CD14-positive monocyte (primary cell): ENCODE data around the gene SBF2. TPM values are rescaled to one million over a fixed set of nuclear protein-coding genes. Genes with fewer than 3 reads are reported as not detected.

Experiments used
- DNase-seq, 3 donors: peaks; one replicate each; pipeline ENCODE4 v3.0.0-alpha.2; 2011 to 2022
- H2AFZ ChIP-seq: 2 replicates; pipeline ENCODE4 v1.6.0; 2012; ENCODE audit warnings: mild to moderate bottlenecking, low read depth, low read length, inconsistent platforms; ENCODE audit not compliant: insufficient read depth, poor library complexity, severe bottlenecking
- H3K27ac ChIP-seq, 2 donors: 1 replicate in 1 of 2; 2 replicates in 1 of 2; pipeline ENCODE4 v1.5.1; 2012 to 2013; ENCODE audit warnings: low read length in 2 of 2, control low read depth in 1 of 2, inconsistent platforms in 1 of 2, low read depth in 1 of 2, mild to moderate bottlenecking in 1 of 2
- H3K27me3 ChIP-seq, 2 donors: one replicate each; pipeline versions ENCODE4 v1.6.0 to v1.6.1; 2011 to 2013; ENCODE audit warnings: low read length in 2 of 2; ENCODE audit not compliant: control insufficient read depth in 2 of 2, insufficient read depth in 2 of 2
- H3K36me3 ChIP-seq, 2 donors: replicated peaks in 1 of 2; 1 replicate in 1 of 2; 2 replicates in 1 of 2; pipeline versions ENCODE4 v1.5.1 to v1.6.1; 2012 to 2013; ENCODE audit warnings: low read length in 2 of 2, control low read depth in 1 of 2, inconsistent platforms in 1 of 2, mild to moderate bottlenecking in 1 of 2; ENCODE audit not compliant: insufficient read depth in 2 of 2, control insufficient read depth in 1 of 2
- H3K4me1 ChIP-seq, 2 donors: 1 replicate in 1 of 2; 2 replicates in 1 of 2; pipeline versions ENCODE4 v1.5.1 to v1.6.1; 2012 to 2013; ENCODE audit warnings: low read length in 2 of 2, control low read depth in 1 of 2, inconsistent platforms in 1 of 2, mild to moderate bottlenecking in 1 of 2, moderate library complexity in 1 of 2; ENCODE audit not compliant: insufficient read depth in 2 of 2, control insufficient read depth in 1 of 2
- H3K4me2 ChIP-seq: replicated peaks from 2 replicates; pipeline ENCODE3; 2012; ENCODE audit warnings: low read length, moderate library complexity, mild to moderate bottlenecking; ENCODE audit not compliant: poor library complexity, severe bottlenecking; ENCODE audit errors: extremely low read depth
- H3K4me3 ChIP-seq, 3 experiments: fragments of 200-600 bp in 1 of 3; sonication (generic) in 1 of 3; replicated peaks in 1 of 3; 1 replicate in 2 of 3; 2 replicates in 1 of 3; pipeline ENCODE4 v1.5.1; 2011 to 2013; ENCODE audit warnings: low read length in 3 of 3, mild to moderate bottlenecking in 3 of 3, control low read depth in 2 of 3, low read depth in 2 of 3, inconsistent platforms in 1 of 3, moderate library complexity in 1 of 3
- H3K79me2 ChIP-seq: 2 replicates; pipeline ENCODE4 v1.6.0; 2012; ENCODE audit warnings: mild to moderate bottlenecking, control low read depth, inconsistent platforms, low read length, moderate library complexity; ENCODE audit not compliant: insufficient read depth
- H3K9ac ChIP-seq: 2 replicates; pipeline ENCODE4 v1.6.0; 2017; ENCODE audit warnings: low read length, mild to moderate bottlenecking; ENCODE audit not compliant: insufficient read depth, poor library complexity, severe bottlenecking
- H3K9me3 ChIP-seq, 2 donors: replicated peaks in 1 of 2; 1 replicate in 1 of 2; 2 replicates in 1 of 2; pipeline versions ENCODE4 v1.5.1 to v1.6.1; 2012 to 2013; ENCODE audit warnings: low read length in 2 of 2, control low read depth in 1 of 2; ENCODE audit not compliant: control insufficient read depth in 1 of 2, insufficient read depth in 1 of 2
- H4K20me1 ChIP-seq: 2 replicates; pipeline ENCODE4 v1.6.0; 2012; ENCODE audit warnings: mild to moderate bottlenecking, low read length, control low read depth, moderate library complexity; ENCODE audit not compliant: insufficient read depth
- H3K27ac Mint-ChIP-seq, 7 donors: one replicate each; pipeline ENCODE4 v1.8.0; 2020; ENCODE audit warnings: mild to moderate bottlenecking in 7 of 7, mixed read lengths in 7 of 7, moderate library complexity in 6 of 7, inconsistent platforms in 2 of 7
- H3K27me3 Mint-ChIP-seq, 3 donors: one replicate each; pipeline ENCODE4 v1.8.0; 2021 to 2022; ENCODE audit warnings: low read depth in 3 of 3, mild to moderate bottlenecking in 3 of 3, mixed read lengths in 3 of 3, moderate library complexity in 3 of 3, inconsistent platforms in 1 of 3
- H3K36me3 Mint-ChIP-seq, 2 donors: one replicate each; pipeline ENCODE4 v1.8.0; 2020; ENCODE audit warnings: mixed read lengths in 2 of 2, inconsistent platforms in 1 of 2, mild to moderate bottlenecking in 1 of 2
- H3K4me1 Mint-ChIP-seq: one replicate; pipeline ENCODE4 v1.8.0; 2020; ENCODE audit warnings: mild to moderate bottlenecking, mixed read lengths
- H3K4me3 Mint-ChIP-seq, 2 donors: one replicate each; pipeline ENCODE4 v1.8.0; 2020; ENCODE audit warnings: mild to moderate bottlenecking in 2 of 2, mixed read lengths in 2 of 2, moderate library complexity in 1 of 2
- H3K9me3 Mint-ChIP-seq, 7 donors: one replicate each; pipeline ENCODE4 v1.8.0; 2020 to 2022; ENCODE audit warnings: mixed read lengths in 7 of 7, mild to moderate bottlenecking in 6 of 7, moderate library complexity in 6 of 7, inconsistent platforms in 2 of 7
- WGBS: methylation state at CpG from one replicate; pipeline ENCODE4 v1.1.5; 2013; ENCODE audit warnings: missing lambda C conversion rate; ENCODE audit not compliant: insufficient coverage; 5-methylcytosine and 5-hydroxymethylcytosine counted together
- intact Hi-C, 2 donors: fragments of 100-400 bp; cut with micrococcal nuclease; formaldehyde crosslinking; loops; one replicate each; pipeline versions ENCODE4 v1.15.0 to v1.15.1; 2023
- polyA plus RNA-seq, 3 donors: library from polyadenylated mRNA; depleted of rRNA in 1 of 3; unstranded in 2 of 3; stranded (reverse) in 1 of 3; fragments of 300-500 nt in 2 of 3; fragments of >200 nt in 1 of 3; fragmentation: Illumina TruSeq in 2 of 3; gene quantifications; 1 replicate in 2 of 3; 2 replicates in 1 of 3; pipeline ENCODE4 v1.2.3, GENCODE V29; 2012 to 2021
- TF ChIP-seq, protein P1 (sequence below): fragments of 200-600 bp; IDR thresholded peaks from one replicate; pipeline ENCODE4 v1.8.0; 2022; ENCODE audit warnings: antibody characterized with exemption, mild to moderate bottlenecking

The SBF2 gene
- polyA plus RNA-seq, 3 donors, result 8.9 to 30.7 (median 16.4) TPM

DNA sequence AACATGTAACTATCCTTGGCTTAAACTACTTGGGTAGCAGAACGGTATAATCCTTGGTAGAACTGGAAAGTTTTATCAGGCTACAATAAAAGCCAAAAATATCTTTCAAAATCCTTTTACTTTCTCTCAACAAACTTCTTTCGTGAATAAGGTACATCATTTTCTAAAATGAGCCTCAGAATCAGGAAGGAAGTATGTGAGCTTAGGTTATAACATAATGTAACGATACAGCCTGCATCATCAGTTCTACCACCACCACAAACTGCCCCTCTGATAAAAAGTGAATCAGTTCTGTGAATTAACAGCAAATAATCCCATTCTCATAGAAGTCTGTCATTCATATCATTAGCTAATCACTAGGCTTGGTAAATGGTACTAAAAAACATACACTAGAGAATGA, 244.3 kb downstream of the SBF2 start:
- Histone ChIP-seq H3K4me1 (no peaks in the 10 kb centered on the region), H3K36me3 (no peaks in the 10 kb centered on the region), H3K79me2 (no peaks in the 10 kb centered on the region), H3K27me3 (no peaks in the 10 kb centered on the region), H4K20me1 (peaks cover 26% of the 10 kb centered on the region), H3K9me3 (peaks cover 8 to 17% of the 10 kb centered on the region in 2 donors), H3K4me2 (no peak overlapping the region), H3K4me3 (no peak overlapping the region), H3K9ac (no peak overlapping the region), H2AFZ (no peak overlapping the region), H3K27ac (no peak overlapping the region)
- TF ChIP-seq, protein P1, sequence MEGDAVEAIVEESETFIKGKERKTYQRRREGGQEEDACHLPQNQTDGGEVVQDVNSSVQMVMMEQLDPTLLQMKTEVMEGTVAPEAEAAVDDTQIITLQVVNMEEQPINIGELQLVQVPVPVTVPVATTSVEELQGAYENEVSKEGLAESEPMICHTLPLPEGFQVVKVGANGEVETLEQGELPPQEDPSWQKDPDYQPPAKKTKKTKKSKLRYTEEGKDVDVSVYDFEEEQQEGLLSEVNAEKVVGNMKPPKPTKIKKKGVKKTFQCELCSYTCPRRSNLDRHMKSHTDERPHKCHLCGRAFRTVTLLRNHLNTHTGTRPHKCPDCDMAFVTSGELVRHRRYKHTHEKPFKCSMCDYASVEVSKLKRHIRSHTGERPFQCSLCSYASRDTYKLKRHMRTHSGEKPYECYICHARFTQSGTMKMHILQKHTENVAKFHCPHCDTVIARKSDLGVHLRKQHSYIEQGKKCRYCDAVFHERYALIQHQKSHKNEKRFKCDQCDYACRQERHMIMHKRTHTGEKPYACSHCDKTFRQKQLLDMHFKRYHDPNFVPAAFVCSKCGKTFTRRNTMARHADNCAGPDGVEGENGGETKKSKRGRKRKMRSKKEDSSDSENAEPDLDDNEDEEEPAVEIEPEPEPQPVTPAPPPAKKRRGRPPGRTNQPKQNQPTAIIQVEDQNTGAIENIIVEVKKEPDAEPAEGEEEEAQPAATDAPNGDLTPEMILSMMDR, result no peak
- intact Hi-C loops, result no loop called here
- WGBS, result no CpG with 5 or more reads among the region's 3 CpGs
- Mint-ChIP-seq H3K9me3 (peaks cover 9 to 15% (median 12%) of the 10 kb centered on the region in 7 donors), H3K27ac (no peak overlapping the region), H3K36me3 (peaks cover 0 to 5% of the 10 kb centered on the region in 2 donors), H3K4me1 (peaks cover 6% of the 10 kb centered on the region), H3K4me3 (no peak overlapping the region), H3K27me3 (no peaks in the 10 kb centered on the region)
- DNase-seq, result no peak

DNA sequence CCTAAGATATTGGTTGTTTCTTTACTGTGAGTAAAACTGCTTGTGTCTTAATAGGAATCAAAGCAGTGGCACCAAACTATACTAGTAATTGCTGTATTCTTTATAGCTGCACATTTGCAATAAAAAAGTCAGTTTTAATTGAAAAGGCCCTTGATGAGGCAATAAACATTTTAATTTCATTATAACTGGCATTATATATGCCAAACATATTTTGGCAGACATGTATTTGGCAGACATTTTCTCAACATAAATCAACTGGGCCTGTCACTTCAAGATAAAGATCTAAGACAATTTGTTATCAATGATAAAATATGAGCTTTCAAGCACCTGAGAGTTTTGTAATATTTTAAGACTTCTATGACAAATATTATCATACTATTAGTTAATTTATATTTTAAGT, 245.7 kb downstream of the SBF2 start:
- H3K27ac Mint-ChIP-seq, result no peak overlapping the region
- Histone ChIP-seq H3K4me3 (no peak overlapping the region), H3K36me3 (no peaks in the 10 kb centered on the region), H2AFZ (no peak overlapping the region), H3K27ac (no peak overlapping the region), H3K27me3 (no peaks in the 10 kb centered on the region), H4K20me1 (peaks cover 17% of the 10 kb centered on the region), H3K9ac (no peak overlapping the region), H3K79me2 (no peaks in the 10 kb centered on the region), H3K4me2 (no peak overlapping the region), H3K9me3 (peaks cover 18 to 25% of the 10 kb centered on the region in 2 donors), H3K4me1 (peaks cover 0 to under 1% of the 10 kb centered on the region in 2 donors)
- peaks cover 13 to 27% (median 23%) of the 10 kb centered on the region in 7 donors for H3K9me3 Mint-ChIP-seq
- no peaks in the 10 kb centered on the region for H3K27me3 Mint-ChIP-seq
- TF ChIP-seq, protein P1, result no peak
- intact Hi-C loops, result no loop called here
- peaks cover 5% of the 10 kb centered on the region for H3K4me1 Mint-ChIP-seq
- H3K4me3 Mint-ChIP-seq, result no peak overlapping the region
- peaks cover 4 to 8% of the 10 kb centered on the region in 2 donors for H3K36me3 Mint-ChIP-seq
- DNase-seq, result no peak
